MM.1S (cell line): ENCODE measurements around the gene CCDC6.

Source experiments
- CTCF ChIP-seq: fragments of 300-600 bp; sonication (generic); IDR thresholded peaks from 2 replicates; pipeline ENCODE4 v1.5.1; 2016; ENCODE audit warnings: antibody characterized with exemption, low read length, mixed read lengths
- EZH2 ChIP-seq: fragments of 300-600 bp; sonication (generic); optimal IDR thresholded peaks from 2 replicates; pipeline ENCODE3; 2017; ENCODE audit warnings: low read depth, mild to moderate bottlenecking, antibody characterized with exemption, low read length, mixed read lengths
- EZH2phosphoT487 ChIP-seq: fragments of 300-600 bp; sonication (generic); IDR thresholded peaks from 2 replicates; pipeline ENCODE4 v1.6.1; 2018; ENCODE audit warnings: antibody characterized with exemption, low read length

GRCh38 chr10:59878289-59878688, 28.1 kb downstream of the CCDC6 start:
- TF ChIP-seq CTCF: no peak
- TF ChIP-seq EZH2: no peak
- no peak for TF ChIP-seq EZH2phosphoT487
